HG02571 (cell line): ENCODE measurements around the gene IL6.
"Not testable (repeated sequence)": the region's sequence is repeated elsewhere in the genome, so short reads cannot be mapped to it uniquely, and the experiment has no call there.

Source experiments
- ATAC-seq: cut with Tn5 transposase; IDR thresholded peaks from one replicate; pipeline ENCODE4 v1.9.1; 2021; ENCODE audit warnings: mild to moderate bottlenecking, moderate library complexity; ENCODE audit not compliant: unreplicated experiment

The IL6 gene

DNA sequence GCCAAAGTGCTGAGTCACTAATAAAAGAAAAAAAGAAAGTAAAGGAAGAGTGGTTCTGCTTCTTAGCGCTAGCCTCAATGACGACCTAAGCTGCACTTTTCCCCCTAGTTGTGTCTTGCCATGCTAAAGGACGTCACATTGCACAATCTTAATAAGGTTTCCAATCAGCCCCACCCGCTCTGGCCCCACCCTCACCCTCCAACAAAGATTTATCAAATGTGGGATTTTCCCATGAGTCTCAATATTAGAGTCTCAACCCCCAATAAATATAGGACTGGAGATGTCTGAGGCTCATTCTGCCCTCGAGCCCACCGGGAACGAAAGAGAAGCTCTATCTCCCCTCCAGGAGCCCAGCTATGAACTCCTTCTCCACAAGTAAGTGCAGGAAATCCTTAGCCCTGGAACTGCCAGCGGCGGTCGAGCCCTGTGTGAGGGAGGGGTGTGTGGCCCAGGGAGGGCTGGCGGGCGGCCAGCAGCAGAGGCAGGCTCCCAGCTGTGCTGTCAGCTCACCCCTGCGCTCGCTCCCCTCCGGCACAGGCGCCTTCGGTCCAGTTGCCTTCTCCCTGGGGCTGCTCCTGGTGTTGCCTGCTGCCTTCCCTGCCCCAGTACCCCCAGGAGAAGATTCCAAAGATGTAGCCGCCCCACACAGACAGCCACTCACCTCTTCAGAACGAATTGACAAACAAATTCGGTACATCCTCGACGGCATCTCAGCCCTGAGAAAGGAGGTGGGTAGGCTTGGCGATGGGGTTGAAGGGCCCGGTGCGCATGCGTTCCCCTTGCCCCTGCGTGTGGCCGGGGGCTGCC, at the start of gene IL6:
Gene IL6, plus strand, starts transcription at position 294 of the 807 bp plus-strand sequence. Its CDS starts 63 bp downstream, at position 357.
- no peak for ATAC-seq

DNA sequence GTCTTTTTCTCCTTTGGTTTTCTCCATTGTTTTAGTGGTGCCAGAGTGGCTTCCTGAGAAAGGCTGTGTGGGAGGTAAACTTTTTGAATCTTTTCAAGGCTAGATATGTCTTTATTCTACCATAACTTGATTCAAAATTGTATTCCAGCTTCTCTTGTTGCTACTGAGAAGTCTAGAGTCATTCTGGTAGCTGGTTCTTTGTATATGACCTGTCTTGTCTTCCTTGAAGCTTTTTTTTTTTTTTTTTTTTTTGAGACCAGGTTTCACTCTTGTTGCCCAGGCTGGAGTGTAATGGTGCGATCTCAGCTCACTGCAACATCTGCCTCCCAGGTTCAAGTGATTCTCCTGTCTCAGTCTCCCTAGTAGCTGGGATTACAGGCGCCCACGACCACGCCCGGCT, 49.7 kb upstream of the IL6 start:
- ATAC-seq, result not testable (repeated sequence)

DNA sequence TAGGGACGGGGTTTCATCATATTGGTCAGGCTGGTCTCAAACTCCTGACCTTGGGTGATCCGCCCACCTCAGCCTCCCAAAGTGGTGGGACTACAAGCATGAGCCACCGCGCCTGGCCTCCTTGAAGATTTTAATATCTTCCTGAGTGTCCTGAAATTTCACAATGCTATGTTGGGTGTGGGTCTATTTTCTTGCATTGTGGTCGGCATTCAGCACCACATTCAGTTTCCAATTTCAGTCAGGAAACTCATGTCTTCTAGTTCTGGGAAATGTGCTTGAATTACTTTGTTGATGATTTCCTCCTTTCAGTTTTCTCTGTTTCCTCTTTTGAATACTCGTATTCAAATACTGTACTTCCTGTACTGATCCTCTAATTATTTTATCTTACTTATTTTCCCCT, 49.3 kb upstream of the IL6 start:
- no peak for ATAC-seq

DNA sequence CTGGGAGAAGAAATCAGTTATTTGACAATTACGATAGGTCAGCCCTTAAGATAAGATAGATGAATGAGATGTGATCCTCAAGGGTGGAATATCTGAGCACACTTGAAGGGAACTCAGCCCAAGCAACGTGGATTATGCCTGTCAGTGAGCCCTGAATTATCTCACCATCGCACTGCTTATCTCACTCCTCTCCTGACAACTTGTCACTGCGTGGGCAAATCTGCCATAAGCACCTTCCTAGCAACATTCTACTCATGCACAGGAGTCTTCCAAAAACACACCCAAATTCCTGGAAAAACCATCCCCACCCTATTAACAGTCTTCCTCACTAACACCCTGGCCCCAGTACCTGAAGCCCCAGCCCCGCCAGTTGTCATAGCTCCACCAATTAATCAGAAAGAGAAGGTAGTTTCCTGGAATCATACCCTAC, 46.5 kb upstream of the IL6 start:
- no peak for ATAC-seq

DNA sequence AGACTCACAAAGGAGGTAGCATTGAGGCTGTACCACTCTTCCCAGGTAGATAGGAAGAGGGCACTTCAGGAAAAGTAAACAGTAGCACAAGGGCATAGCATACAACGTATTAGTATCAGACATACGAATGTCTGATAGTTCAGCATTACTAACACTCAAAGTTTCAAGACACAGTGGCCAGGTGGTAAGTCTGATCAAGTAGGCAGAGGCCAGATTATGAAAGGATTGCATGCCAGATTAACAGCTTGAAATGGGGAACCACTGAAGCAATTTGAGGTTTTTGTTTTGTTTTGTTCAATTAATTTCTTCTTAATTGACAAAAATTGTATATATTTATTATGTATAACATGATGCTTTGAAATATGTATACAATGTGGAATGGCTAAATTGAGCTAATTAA, 45.7 kb upstream of the IL6 start:
- ATAC-seq, result no peak

DNA sequence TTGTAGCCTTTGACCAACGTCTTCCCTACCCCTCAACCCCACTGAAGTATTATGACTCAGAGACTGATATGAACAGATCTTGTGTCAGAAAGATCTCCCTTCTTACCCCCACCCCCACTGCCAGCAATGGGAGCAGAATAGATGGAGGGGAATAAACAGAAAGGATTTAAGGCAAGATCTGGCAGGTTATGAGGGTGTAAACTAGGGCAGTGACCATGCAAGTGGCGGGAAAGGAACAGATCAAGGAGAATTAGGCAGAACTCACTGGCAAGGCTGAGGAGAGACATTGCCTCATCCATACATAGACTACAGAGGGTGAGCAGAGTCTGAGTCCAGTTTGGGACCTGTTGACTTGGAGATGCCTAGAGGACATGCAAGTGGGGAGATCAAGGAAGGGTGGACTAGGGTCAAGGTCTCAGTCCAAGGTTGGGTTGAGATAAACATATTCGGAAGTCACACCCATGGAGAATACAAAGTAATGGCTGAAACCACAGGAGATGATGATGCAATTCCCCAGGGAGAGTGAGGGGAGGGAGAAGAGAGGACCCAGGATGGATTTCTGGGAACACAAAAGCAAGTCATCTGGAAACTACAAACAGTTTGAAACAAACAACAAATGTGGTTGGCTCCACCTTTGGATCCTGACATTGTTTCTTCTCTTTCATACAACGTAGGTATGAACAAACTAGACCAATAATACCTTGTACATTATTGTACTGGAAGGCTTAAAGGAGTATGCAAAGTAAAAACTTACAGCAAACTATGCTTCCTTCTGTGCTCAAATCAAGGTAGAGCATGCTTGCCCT, 44.9 kb upstream of the IL6 start:
- ATAC-seq, result no peak

DNA sequence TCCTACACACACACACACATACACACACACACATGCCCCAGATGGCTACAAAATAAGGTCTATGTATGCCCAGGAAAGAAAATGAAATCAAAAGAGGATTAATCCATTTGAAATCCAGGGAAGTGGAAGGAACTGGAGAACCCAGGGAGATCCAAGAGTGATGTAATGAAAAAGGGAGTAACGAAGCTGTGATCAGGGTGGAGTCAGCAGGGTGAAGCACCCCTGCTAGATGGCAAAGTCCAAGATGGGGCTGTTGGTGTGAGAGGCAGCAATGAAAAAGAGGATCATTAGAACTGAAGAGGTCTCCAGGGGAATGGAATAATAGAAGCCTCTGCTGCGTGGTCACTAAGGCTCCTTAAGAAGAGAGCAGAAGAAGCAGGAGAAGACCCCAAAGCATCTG, 43.6 kb upstream of the IL6 start:
- no peak for ATAC-seq

DNA sequence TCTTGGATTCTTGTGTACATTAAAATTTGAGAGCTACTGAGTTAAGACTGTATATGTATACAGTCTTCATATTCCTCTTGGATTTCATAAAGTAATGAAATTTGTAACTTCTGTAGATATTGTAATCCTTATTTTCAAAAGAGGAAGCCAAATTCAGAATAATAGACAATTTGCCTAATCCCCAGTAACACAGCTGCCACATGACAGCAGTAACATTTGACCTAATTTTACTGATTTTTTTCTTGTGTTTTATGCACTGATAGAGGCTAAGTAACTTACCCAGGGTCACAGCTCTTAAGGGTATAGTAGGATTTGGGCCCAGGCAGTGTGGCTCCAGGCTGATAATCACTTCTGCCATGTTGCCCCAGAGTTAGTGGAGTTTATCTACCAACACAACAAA, 40.4 kb upstream of the IL6 start:
- no peak for ATAC-seq

DNA sequence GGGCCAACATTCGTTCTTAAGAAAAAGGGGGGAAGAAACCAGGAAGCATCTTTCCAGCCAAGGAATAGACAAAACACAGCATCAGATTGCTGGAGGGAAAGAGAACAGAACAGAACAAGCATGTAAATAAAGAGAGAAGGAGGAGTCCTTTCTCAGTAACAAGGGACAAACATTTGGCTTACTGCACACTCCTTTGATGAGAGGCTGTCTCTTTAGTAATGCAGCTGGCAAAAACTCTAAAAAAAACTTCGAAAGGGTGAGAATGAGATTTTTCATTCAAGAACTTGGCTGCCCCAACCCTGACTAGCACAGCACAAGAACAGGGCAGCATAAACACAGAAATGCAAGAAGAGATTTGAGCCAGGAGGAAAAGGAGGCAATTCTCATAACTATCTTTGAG, 38.9 kb upstream of the IL6 start:
- no peak for ATAC-seq

DNA sequence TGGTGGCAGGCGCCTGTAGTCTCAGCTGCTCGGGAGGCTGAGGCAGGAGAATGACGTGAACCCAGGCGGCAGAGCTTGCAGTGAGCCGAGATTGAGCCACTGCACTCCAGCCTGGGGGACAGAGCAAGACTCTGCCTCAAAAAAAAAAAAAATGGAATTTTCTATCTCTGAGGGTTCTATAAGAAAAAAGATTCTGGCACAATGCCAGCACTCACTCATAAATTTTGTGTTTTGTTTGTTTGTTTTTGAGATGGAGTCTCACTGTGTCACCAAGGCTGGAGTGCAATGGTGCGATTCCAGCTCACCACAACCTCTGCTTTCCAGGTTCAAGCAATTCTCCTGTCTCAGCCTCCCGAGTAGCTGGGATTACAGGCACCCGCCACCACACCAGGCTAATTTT, 38.1 kb upstream of the IL6 start:
- ATAC-seq, result not testable (repeated sequence)

DNA sequence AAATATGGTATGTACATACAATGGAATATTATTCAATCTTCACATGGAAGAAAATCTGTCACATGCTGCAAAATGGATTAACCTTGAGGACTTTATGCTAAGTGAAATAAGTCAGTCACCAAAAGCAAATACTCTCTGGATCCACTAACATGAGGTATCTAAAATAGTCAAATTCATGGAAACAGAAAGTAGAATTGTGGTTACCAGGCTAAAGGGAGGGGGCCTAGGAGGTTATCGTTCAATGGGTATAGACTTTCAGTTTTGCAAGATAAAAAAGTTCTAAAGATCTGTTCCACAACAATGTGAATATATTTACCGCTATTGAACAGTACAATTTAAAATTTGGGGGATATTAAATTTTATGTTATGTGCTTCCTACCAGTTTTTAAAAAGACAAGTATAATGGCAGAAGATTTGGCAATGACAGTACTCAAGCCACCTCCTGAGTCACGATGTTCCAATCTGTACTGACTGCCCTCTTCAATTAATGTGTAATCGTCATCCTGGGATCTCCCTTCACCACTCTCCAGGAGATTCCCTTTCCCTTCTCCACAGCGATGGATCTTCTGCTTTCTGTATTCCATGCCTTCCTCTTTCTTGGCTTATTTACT, 32.3 kb upstream of the IL6 start:
- ATAC-seq, result peak; percentile 39

DNA sequence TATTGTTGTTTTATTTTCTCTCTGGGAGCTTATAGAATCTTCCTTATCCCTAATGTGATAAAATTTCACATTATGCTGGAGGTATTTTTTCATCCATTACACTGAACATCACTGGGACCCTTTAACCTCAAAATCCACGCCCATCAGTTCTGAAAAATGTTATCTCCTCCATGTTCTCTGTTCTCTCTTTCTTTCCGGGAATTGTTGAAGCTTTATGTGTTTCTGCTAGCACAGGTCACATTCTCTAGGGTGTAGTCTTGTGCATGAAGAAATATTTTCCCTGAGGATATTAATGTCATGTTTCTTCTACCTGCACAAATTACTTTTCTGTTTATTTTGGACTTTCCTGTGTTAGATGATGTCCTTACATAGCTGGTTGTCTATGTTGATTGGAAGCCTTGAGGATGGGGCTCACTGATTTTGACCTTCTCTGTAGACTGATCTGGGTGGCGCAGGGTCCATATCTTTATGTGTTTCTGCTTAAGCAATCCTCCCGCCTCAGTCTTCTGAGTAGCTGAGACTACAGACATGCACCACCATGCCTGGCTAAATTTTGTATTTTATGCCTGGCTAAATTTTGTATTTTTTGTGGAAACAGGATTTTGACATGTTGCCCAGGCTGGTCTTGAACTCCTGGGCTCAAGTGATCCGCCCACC, 31.4 kb upstream of the IL6 start:
- no peak for ATAC-seq

DNA sequence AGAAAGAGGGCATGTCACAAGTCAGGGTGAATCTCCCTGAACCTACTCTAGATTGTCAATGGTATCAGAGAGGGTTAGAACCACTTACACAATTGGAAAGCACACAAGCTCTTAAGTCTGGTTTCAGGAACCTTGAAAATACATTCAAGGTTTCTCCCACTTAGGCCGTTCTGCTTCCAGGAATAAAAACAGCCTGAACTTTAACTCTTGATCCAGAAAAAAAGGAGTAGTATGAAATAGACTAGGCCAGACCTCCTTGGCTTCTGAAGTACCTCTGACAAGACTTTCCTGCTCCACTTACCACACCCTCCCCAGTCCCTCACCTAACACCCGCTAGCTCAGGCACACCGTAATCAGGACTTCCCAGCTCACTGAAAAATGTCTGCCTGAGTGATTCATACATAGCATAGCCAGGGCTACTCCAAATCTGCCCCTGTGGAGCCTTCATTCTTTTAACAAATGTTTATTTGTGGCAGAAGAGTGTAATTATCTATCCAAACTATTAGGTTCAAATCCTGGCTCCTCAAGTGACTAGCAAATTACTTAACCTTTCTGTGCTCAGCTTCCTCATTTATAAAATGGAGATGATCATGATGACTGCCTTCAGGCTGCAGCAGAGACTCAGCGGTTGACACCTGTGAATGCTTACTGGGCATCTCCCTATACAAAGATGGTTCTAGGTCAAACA, 30.3 kb upstream of the IL6 start:
- ATAC-seq, result no peak

DNA sequence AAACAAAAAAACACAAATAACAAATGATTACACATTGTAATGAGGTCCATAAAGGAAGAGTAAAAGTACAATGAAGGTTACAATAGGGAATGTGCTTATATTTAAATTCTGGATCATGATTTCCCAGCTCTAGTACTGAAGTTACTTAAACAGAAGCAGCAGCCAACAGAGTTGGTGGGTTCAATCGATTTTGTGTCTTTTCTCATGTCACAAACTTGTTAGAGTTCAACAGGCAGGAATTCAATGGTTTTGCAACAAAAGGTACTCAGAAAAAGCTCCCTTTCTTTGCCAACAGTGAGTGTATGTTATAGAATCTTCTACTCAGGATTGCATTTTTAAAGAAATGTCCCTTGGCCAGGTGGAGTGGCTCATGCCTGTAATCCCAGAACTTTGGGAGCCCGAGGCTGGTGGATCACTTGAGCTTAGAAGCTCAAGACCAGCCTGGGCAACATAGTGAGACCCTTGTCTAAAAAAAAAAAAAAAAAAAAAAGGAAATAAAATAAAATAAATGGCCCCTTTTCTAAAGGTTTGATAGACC, 29.6 kb upstream of the IL6 start:
- ATAC-seq, result no peak

DNA sequence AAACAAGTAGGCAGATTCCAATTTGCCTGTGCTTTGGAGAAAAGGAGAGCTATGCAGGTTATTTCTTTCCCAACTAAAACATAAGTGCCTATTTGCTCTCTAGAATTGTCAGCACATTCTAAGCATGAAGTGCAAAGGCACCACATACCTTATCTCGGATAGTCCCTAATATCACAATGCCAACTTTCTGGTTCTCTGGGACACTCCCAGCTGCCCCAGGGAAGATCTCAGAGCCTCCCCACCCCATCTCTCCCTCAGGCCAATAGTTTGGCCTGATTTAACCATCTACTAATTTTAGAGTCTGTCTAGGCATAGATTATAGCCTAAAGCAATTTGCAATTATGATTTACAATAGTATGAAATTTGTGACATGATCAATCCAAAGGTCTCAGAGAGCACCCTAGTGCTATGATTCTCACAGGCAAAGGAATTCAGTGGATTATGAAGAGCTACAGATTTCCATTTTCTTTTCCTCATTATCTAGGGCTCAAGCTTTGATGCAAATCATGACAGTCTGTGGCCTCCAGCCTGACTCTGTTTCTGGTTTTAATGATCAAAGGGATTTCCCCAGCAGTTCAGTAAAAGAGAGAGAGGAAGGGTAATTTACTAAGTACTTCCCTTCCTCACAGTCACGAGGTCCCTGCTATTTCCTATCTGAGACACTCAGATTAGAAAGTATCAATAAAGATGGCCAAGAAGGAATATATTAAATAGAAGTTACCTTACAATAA, 29.0 kb upstream of the IL6 start:
- peak; percentile 81 for ATAC-seq

DNA sequence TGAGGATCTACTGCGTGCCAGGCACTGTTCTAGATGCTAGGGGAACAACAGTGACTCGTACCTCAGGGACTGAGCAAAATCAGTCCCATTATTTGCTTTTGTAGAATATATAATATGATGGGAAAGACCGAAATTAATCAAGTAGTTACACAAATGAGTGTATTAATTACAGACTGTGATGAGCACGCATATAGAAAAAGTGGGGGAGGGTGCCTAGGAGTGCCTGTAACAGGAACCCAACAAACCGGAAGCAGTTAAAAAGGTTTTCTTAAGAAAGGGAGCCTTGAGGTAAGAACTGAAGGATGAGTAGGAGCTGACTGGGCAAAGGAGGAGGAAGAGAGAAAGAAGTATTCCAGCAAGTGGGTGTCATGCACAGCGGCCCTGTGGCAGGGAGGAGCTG, 28.2 kb upstream of the IL6 start:
- no peak for ATAC-seq

DNA sequence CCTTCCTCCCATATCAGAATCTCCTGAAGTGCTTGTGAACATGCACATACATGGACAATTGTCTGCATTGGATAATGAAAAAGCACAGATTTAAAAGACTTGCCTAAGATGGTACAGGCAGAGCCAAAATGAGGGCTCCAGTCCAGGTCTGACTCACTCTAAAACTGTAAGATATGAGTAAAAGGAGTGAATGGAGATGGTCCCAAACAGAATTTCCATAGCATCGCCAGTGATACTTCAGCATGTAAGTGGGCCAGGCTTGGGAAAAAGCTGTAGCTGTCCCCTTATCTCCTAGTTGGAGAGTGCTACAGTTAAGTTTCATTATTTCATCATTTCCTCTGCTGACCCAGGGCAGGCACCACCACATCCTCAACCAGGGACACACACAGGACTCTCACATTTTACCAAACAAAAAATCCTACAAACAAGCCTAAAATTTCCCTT, 26.4 kb upstream of the IL6 start:
- no peak for ATAC-seq

DNA sequence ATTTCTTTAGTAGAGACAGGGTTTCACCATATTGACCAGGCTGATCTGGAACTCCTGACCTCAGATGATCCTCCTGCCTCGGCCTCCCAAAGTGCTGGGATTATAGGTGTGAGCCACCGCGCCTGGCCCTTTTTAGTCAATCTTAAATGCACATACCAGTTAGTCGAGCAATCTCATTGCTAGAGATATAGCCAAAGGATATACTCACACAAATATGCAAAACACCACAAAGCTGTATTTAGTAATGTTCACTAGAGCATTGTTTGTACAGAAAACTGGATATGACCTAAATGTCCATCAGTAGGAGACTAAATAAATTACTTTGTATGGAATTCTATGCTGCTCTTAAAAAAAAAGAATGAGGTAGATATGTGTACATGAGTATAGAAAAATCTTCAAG, 24.5 kb upstream of the IL6 start:
- ATAC-seq, result no peak

DNA sequence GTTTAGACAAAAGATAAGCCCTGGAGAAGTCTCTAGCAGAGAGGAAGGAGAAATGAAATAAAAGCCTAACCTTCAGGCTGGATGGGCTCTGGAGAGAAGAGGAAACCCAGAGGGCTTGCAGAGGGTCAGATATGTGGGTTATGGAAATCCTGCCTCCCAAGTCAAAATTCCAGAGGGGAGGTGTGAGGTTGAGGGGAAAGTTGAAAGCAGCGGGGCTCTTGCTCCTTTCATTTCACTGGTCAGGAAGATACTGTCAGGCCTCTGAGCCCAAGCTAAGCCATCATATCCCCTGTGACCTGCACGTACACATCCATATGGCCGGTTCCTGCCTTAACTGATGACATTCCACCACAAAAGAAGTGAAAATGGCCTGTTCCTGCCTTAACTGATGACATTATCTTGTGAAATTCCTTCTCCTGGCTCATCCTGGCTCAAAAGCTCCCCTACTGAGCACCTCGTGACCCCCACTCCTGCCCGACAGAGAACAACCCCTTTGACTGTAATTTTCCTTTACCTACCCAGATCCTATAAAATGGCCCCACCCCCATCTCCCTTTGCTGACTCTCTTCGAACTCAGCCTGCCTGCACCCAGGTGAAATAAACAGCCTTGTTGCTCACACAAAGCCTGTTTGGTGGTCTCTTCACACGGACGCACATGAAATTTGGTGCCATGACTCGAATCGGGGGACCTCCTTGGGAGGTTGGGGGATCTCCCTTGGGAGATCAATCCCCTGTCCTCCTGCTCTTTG, 23.7 kb upstream of the IL6 start:
- not testable (repeated sequence) for ATAC-seq
